HG02943 (cell line): ENCODE measurements around the gene GORASP2.

Experiments
- ATAC-seq: cut with Tn5 transposase; IDR thresholded peaks from one replicate; pipeline ENCODE4 v1.9.1; 2021; ENCODE audit warnings: mild to moderate bottlenecking, low read depth, moderate library complexity; ENCODE audit not compliant: unreplicated experiment

The GORASP2 gene

GRCh38 chr2:170963386-170963785 lies 34.3 kb downstream of the GORASP2 start:
- no peak for ATAC-seq

- no peak for ATAC-seq
These were observed 36.6 kb downstream of the GORASP2 start for GRCh38 chr2:170965446-170966225.

- ATAC-seq, result no peak
These were observed 37.8 kb downstream of the GORASP2 start for GRCh38 chr2:170966648-170967396.

GRCh38 chr2:170967553-170967952 lies 38.5 kb downstream of the GORASP2 start:
- no peak for ATAC-seq

- ATAC-seq, result no peak
These were observed 39.4 kb downstream of the GORASP2 start for GRCh38 chr2:170968205-170969003.

- ATAC-seq, result no peak
These were observed 40.0 kb downstream of the GORASP2 start for GRCh38 chr2:170969030-170969429.

GRCh38 chr2:170969872-170970496 lies 40.9 kb downstream of the GORASP2 start:
- ATAC-seq, result no peak

GRCh38 chr2:170971071-170971470 lies 42.0 kb downstream of the GORASP2 start:
- no peak for ATAC-seq

- no peak for ATAC-seq
These were observed 43.5 kb downstream of the GORASP2 start for GRCh38 chr2:170972296-170973224.

GRCh38 chr2:170973225-170973491 lies 44.1 kb downstream of the GORASP2 start:
- ATAC-seq, result no peak

GRCh38 chr2:170973492-170974303 lies 44.6 kb downstream of the GORASP2 start:
- ATAC-seq, result peak; percentile 83

- ATAC-seq, result no peak
These were observed 45.4 kb downstream of the GORASP2 start for GRCh38 chr2:170974304-170974993.

- ATAC-seq, result no peak
These were observed 46.3 kb downstream of the GORASP2 start for GRCh38 chr2:170975127-170975942.

- ATAC-seq, result no peak
These were observed 46.9 kb downstream of the GORASP2 start for GRCh38 chr2:170975943-170976270.

GRCh38 chr2:170984079-170984478 lies 55.0 kb downstream of the GORASP2 start:
- no peak for ATAC-seq

- ATAC-seq, result no peak
These were observed 56.4 kb downstream of the GORASP2 start for GRCh38 chr2:170985407-170985806.

- no peak for ATAC-seq
These were observed 57.7 kb downstream of the GORASP2 start for GRCh38 chr2:170986566-170987258.
